H54 (cell line): ENCODE results near the gene TBC1D17.

Experiments used
- DNase-seq: peaks from one replicate; pipeline ENCODE4 v3.0.0; 2011; ENCODE audit warnings: low spot score, mixed read lengths; ENCODE audit not compliant: insufficient read length
- FAIRE-seq: peaks from 3 replicates; lab custom pipeline; 2011; peaks lifted over from hg19 to GRCh38; lab: Jason Lieb, UNC
- POLR2A ChIP-seq: IDR thresholded peaks from 2 replicates; pipeline ENCODE4 v1.6.1; 2011; ENCODE audit warnings: low read depth, mild to moderate bottlenecking, low read length

The TBC1D17 gene

DNA sequence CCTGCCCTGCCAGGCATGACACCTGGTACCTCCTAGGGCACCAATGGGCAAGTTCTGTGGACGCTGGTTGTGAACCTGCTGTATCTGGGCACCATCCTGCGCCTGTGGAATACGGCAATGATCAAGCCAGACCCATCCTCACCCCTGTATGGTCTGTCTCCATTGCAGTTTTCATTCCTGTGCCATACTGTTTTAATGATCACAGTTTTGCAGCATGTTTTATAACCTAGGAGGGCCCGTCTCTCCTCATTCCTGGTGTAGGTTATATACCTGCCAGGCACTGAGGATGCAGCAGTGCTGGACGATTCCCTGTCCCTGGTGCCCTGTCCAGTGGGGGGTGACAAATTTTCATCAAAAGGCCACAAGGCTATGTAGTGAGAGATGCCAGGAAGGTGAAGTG is 5.6 kb downstream of the TBC1D17 start:
- DNase-seq (no peak), FAIRE-seq (no peak)
- no peak for TF ChIP-seq POLR2A

DNA sequence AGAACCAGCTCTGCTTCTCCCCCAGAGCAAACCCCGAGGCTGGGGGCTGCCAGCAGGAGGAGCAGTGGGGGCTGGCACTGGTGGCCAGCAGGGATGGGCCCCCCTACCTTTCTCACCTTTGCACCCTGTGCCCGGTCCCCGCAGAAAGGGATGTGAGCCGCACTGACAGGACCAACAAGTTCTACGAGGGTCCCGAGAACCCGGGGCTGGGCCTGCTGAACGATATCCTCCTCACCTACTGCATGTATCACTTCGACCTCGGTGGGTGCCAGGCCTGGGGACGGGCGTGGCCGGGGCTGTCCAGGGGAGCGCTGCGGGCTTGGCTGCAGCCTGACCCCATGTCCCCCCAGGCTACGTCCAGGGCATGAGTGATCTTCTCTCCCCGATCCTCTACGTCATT is 6.6 kb downstream of the TBC1D17 start:
- FAIRE-seq, result no peak
- TF ChIP-seq POLR2A, result no peak

DNA sequence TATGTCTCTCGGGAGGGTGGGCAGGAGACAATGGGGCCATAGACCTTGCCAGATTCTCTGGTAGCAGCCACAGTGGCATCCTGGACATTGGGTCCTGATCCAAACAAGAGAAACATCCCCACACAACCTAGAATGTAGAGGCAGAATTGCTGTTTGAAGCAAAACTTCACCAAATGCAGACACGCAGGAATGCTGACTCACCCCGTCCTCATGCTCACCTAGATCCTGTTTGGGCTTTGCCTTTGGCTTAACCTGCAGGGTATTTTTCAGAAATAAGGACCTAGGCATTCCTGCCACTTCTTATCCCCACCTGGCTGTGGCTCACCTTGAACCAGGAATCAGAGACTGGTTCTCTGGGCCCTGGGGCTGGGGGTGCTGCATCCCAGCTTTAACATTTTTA is 7.3 kb downstream of the TBC1D17 start:
- DNase-seq, result no peak
- TF ChIP-seq POLR2A, result no peak

More for the DNA sequence above, 6.6 kb downstream of the TBC1D17 start:
- no peak for DNase-seq

DNA sequence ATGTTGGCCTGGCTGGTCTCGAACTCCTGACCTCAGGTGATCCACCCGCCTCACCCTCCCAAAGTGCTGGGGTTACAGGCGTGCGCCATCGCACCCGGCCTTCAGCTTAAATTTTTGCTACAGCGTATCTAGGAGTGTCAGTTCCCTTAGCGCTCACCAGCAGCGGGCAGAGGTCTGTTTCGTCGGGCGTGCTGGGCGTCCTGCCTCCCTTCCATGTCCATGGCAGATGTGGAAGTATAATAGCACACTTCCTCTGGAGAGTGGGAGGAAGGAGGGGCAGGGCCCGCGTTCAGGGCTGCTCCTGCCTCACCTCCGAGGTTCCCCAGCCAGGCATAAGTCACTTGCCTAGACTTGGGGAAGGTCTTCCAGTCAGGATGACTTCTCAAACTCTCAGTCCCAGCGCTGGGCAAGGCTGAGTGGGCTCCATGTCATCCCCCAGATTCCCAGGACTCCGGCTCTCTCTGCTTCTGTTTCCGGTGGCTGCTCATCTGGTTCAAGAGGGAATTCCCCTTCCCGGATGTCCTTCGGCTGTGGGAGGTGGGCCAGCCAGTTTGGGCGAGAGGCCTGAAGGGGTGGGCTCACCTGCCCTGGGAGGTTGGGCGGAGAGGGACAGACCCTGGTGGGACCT is 9.6 kb downstream of the TBC1D17 start:
- TF ChIP-seq POLR2A, result no peak
- FAIRE-seq (no peak), DNase-seq (no peak)

More for the DNA sequence above, 7.3 kb downstream of the TBC1D17 start:
- FAIRE-seq, result no peak

DNA sequence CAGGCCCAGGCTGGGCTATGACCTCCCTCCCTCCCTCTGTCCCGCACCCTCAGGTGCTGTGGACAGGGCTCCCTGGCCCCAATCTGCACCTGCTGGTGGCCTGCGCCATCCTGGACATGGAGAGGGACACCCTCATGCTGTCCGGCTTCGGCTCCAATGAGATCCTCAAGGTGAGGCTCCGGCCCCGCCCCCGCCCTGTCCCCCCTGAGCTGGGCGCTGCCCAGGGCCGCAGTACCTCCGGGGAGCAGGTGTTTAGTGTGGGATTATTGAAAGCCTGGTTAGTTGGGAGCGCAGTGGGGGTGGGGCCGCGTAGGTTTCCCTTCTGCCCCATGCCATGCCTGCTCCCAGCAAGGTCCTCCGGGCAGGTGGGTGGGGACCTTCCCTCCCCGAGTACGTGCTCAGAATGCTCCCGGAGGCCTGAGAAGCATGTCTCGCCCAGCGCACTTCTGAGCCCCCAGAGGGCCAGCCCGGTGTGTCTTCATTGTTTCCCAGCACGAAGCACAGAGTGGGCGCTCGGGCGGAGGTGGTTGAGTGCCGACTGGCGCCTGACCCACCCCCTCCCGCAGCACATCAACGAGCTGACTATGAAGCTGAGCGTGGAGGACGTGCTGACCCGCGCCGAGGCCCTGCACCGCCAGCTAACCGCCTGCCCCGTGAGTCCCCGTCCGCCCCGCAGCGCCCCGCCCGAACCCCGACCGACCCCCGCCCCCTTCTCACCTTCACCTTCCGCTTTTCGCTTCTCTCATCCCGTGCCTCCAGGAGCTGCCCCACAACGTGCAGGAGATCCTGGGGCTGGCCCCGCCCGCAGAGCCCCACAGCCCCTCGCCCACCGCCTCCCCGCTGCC is 10.4 kb downstream of the TBC1D17 start:
- no peak for DNase-seq
- no peak for FAIRE-seq
- TF ChIP-seq POLR2A, result no peak

DNA sequence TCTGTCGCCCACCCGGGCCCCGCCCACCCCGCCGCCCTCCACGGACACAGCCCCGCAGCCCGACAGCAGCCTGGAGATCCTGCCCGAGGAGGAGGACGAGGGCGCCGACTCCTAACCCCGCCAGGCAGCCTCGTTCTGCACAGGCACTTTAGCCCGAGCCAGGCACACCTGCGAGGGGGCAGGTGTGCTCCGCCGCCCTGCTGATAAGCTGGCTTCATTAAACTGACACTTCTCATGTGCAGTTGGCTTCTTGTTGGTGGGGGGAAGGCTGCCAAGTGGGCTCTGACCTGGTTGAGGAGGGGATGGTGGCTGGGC is 11.0 kb downstream of the TBC1D17 start:
- DNase-seq (no peak), FAIRE-seq (no peak)
- TF ChIP-seq POLR2A, result no peak

DNA sequence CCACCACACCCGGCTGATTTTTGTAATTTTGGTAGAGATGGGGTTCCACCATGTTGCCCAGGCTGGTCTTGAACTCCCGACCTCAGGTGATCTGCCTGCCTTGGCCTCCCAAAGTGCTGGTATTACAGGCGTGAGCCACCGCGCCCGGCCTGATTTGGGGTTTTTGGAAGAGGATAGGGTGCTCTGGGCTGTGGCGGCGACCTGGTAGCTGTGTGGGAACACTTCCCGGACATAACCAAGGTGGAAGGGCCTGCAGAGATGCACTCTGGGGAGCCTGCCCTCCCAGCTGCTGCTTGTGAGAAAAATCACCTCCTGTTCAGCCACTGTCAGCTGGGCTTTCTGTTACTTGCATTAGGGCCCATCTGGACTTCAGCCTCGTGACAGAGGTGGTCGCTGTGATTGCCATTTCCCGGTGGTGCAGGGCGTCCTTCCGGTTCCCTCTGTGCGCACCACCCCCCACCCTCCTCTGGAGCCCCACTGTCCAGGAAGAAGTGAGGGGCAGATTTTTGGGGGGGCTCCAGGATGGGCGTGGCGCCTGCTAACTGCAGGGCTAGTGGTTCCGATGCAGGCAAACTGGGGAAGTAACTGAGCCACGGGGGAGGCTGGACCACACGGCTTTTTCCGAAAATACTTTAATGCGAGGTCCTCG is 11.7 kb downstream of the TBC1D17 start:
- FAIRE-seq (no peak), DNase-seq (no peak)
- no peak for TF ChIP-seq POLR2A

DNA sequence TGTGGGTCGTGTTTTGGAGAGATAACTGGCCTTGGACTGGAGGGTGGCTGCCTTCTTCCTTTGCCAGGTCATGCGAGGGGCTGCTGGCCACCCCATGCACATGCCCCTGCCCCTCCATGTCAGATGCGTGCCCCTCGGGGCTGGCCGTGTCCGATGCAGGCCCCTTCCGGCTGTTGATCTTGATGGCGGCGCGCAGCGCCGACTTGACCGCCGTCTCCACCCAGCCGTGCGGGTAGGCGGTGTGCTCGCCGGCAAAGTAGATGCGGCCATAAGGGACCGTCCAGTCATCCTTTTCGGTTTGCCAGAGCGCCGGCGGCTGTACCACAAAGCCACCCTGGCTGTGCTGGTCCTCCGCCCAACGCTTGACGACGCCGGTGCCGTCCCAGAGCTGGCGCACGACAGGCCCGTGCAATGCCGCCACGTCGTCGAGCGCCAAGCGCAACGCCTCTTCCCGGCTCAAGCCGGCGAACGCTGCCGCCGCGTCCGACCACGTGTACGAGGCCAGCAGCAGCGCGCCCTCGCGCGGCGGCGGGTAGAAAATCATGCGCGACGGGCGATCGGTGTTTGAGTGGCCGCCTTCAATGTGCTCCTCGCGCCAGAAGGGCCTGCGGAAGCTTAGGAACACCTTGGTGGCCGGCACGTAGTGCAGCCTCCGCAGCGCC is 12.3 kb downstream of the TBC1D17 start:
- FAIRE-seq (no peak), DNase-seq (no peak)
- no peak for TF ChIP-seq POLR2A

DNA sequence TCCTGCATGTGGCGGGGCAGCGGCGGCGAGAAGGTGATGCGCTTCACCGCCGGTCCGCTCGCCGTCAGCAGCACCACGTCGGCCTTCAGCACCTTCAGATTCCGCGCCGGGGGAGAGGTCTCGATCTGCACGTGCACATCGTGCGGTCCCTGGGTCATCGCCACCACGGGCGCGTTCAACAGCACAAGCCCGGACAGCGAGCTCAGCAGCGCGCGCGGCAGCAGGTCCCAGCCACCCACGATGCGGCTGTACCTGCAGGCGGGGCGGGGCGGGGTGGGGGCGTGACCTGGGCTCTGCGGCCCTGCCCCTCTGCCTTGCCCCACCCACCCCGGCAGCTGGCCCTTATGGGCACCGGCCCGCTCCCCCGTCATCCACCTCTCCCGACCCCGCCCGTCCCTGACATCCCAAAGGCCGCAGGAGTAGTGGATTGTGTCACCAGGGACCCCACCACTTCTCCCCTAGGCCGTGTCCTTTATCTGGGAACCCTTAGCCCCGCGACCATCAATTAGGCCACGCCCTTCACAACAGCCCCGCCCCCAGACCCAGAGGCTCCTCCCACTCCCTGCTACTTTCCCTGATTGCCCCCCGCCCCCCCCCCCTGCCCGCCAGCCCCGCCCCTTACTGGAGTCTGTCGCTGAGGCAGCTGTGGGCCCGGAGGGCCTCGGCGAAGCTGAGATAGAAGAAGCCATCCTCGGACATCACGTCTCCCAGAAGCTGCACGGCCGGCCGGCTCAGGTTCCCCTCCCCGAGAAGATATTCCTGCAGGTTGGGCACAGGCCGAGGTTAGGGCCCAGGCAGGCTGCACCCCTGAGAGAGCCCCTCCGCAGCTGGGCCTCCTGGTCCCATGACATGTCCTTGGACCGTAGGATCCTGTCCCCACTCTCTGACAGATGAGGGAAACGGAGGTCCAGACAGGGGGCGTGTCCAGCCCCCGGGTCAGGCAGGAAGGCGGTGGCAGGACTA is 13.1 kb downstream of the TBC1D17 start:
- no peak for TF ChIP-seq POLR2A
- FAIRE-seq (no peak), DNase-seq (no peak)

DNA sequence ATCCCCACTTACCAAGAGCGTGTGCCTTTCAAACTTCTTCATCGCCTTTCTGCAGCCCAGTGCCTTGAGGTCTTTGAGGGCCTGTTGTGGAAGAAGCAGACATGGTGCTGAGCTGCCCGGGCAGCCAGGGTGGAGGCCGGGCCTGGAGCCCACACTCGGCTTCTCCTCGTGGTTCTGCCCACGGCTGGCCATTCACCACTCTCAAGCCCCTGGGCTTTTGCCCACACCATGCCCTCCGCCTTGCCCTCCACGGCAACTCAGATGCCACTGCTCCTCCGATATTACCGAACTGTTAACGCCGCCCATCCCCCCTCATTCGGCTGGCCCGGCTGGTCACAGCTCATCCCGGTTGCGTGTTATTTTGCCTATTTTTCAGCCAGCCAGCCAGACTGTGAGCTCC is 13.9 kb downstream of the TBC1D17 start:
- no peak for TF ChIP-seq POLR2A
- FAIRE-seq (no peak), DNase-seq (no peak)

DNA sequence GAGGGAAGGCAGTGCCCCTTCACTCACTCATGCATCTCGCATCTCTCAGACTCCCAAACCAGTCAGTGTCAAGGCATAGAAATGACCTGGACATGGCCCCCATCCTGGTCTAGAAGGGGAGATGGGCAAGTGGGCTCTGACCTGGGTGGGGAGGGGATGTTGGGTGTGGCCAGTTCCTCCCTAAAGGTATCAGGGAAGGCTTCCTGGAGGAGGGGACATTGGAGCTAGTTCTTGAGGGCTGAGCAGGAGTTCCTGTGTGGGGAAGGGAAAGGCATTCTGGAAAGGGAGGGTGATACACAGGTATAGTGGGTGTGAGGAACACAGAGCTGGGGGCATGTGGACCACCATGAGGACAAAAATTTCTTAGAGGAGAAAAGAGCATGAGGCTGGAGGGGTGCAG is 15.2 kb downstream of the TBC1D17 start:
- FAIRE-seq, result no peak
- DNase-seq, result no peak
- no peak for TF ChIP-seq POLR2A

DNA sequence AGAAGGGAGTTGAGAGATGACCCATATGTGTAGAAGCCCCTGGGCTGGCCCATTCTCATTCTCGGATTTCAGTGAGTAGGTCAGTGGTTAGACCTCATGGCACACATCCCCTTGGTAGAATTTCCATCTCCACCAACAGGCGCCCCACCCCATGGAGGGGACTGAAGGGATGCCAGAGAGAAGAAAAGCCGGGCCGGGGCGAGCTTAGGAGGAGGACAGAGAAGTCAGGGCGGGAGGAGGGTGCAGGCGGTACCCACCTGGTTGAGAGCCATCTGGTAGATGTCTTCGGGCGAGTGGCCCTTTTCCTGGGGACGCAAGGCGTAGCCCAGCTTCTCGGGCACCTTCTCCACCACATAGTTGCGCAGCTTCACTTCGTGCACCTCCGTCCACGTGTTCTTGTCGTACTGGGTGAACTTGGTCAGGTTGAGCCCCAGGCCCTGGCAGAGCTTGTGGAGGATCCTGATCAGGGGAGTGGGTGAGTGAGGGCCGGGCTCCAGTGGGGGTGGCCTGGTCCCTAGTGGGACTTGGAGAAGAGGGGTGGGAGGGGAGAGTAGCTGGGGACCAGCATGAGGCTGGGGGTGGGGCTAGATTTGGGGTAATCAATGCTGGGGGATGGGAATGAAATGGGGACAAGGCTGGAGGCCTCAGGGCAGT is 16.6 kb downstream of the TBC1D17 start:
- TF ChIP-seq POLR2A, result no peak
- no peak for FAIRE-seq
- DNase-seq, result no peak
